ENCODE data around the gene TMEM132C. TPM values are rescaled to one million over a fixed set of nuclear protein-coding genes. Genes with fewer than 3 reads are reported as not detected.

TMEM132C gene
- total and polyA plus RNA-seq, 2 of the 8 experiments (the other 6 are each of a cell fraction or from before 2014, with no cell fraction given), result 0.23 to 0.76 TPM

- TF ChIP-seq JUND (IDR thresholded peaks at IDR 0.05; ENCODE audit: low read length), result no peak
- TF ChIP-seq NRF1 (IDR thresholded peaks at IDR 0.05; ENCODE audit: low read depth, low read length), result no peak
- TF ChIP-seq GABPA (IDR thresholded peaks at IDR 0.05; ENCODE audit: borderline replicate concordance, insufficient read depth, low read length), result no peak
- no peak for TF ChIP-seq RFX5 (IDR thresholded peaks at IDR 0.05; ENCODE audit: borderline replicate concordance, low read depth, low read length)
These were observed 69.5 kb downstream of the TMEM132C start (continued) for GRCh38 chr12:128336204-128337070.
